Measurements from ENCODE around the gene CYSRT1.

Gene CYSRT1

DNA sequence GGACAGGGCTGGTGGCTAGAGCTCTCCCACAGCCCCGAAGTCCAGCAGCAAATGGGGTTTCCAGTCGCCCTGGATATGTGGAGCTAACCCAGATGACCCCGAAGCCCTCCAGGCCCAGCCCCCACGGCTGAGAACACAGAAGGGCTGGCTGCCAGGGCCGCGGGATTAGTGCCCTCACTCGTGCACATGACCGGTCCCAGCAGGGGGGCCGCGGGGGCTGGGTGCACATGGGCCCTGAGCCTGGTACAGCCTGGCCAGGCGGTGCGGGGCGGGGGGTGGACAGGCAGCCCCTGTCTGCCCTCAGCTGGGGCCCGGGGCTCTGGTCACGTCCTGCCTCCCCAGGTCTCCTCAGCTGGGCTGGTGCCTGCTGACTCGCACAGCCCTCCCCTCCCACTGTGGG lies 30.6 kb upstream of the CYSRT1 start:
- H2AFZ ChIP-seq (ENCODE audit: low read depth, low read length): no peak overlapping the region
- peaks cover 15% of the 10 kb centered on the region for H3K36me3 ChIP-seq (ENCODE audit: insufficient read depth, low read length)
- no peaks in the 10 kb centered on the region for H3K27me3 ChIP-seq (ENCODE audit: insufficient read depth, low read length)
- H3K4me3 ChIP-seq (ENCODE audit: low read length): no peak overlapping the region
- H3K9me3 ChIP-seq (ENCODE audit: low read length): no peaks in the 10 kb centered on the region
- peaks cover 29% of the 10 kb centered on the region for H3K4me1 ChIP-seq (ENCODE audit: insufficient read depth, low read length)

DNA sequence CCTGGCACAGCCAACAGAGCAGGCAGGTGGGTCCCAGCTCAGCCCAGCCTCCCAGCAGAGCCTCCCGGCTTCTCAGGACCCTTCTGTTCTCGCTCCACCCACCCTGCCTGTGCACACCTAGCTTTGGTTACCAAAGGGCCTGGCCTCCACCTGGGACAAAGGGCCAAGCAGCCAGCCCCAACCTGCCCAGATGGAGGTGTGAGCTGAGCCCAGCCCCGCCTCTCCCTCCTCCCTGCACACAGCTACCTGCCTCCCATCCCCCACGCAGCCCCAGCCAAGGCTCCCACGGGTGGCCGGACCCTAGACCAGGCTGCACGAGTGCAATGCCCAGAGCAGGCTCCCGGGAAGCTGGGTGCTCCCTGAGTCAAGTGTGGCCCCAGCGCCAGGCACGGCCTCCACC lies 30.1 kb upstream of the CYSRT1 start:
- no peaks in the 10 kb centered on the region for H3K27me3 ChIP-seq (ENCODE audit: insufficient read depth, low read length)
- H3K36me3 ChIP-seq (ENCODE audit: insufficient read depth, low read length): peaks cover 15% of the 10 kb centered on the region
- no peak overlapping the region for H2AFZ ChIP-seq (ENCODE audit: low read depth, low read length)
- no peaks in the 10 kb centered on the region for H3K9me3 ChIP-seq (ENCODE audit: low read length)
- peaks cover 27% of the 10 kb centered on the region for H3K4me1 ChIP-seq (ENCODE audit: insufficient read depth, low read length)
- H3K4me3 ChIP-seq (ENCODE audit: low read length): no peak overlapping the region

GRCh38 chr9:137195525-137196220 lies 29.3 kb upstream of the CYSRT1 start:
- H3K4me1 ChIP-seq (ENCODE audit: insufficient read depth, low read length): peaks cover 24% of the 10 kb centered on the region

GRCh38 chr9:137198051-137198901 lies 26.7 kb upstream of the CYSRT1 start:
- Histone ChIP-seq H3K4me3 (ENCODE audit: low read length) (no peak overlapping the region), H3K9me3 (ENCODE audit: low read length) (no peaks in the 10 kb centered on the region), H3K4me1 (ENCODE audit: insufficient read depth, low read length) (peaks cover 40% of the 10 kb centered on the region), H3K27me3 (ENCODE audit: insufficient read depth, low read length) (no peaks in the 10 kb centered on the region), H3K36me3 (ENCODE audit: insufficient read depth, low read length) (no peaks in the 10 kb centered on the region), H2AFZ (ENCODE audit: low read depth, low read length) (no peak overlapping the region)

More at GRCh38 chr9:137195525-137196220, 29.3 kb upstream of the CYSRT1 start:
- no peaks in the 10 kb centered on the region for H3K27me3 ChIP-seq (ENCODE audit: insufficient read depth, low read length)
- H2AFZ ChIP-seq (ENCODE audit: low read depth, low read length): no peak overlapping the region
- H3K9me3 ChIP-seq (ENCODE audit: low read length): no peaks in the 10 kb centered on the region
- H3K4me3 ChIP-seq (ENCODE audit: low read length): no peak overlapping the region
- H3K36me3 ChIP-seq (ENCODE audit: insufficient read depth, low read length): peaks cover 15% of the 10 kb centered on the region

- peaks cover 41% of the 10 kb centered on the region for H3K4me1 ChIP-seq (ENCODE audit: insufficient read depth, low read length)
- no peaks in the 10 kb centered on the region for H3K27me3 ChIP-seq (ENCODE audit: insufficient read depth, low read length)
- H3K4me3 ChIP-seq (ENCODE audit: low read length): no peak overlapping the region
- no peaks in the 10 kb centered on the region for H3K9me3 ChIP-seq (ENCODE audit: low read length)
- H2AFZ ChIP-seq (ENCODE audit: low read depth, low read length): no peak overlapping the region
- H3K36me3 ChIP-seq (ENCODE audit: insufficient read depth, low read length): no peaks in the 10 kb centered on the region
Measured at GRCh38 chr9:137198902-137199283, 26.1 kb upstream of the CYSRT1 start.

DNA sequence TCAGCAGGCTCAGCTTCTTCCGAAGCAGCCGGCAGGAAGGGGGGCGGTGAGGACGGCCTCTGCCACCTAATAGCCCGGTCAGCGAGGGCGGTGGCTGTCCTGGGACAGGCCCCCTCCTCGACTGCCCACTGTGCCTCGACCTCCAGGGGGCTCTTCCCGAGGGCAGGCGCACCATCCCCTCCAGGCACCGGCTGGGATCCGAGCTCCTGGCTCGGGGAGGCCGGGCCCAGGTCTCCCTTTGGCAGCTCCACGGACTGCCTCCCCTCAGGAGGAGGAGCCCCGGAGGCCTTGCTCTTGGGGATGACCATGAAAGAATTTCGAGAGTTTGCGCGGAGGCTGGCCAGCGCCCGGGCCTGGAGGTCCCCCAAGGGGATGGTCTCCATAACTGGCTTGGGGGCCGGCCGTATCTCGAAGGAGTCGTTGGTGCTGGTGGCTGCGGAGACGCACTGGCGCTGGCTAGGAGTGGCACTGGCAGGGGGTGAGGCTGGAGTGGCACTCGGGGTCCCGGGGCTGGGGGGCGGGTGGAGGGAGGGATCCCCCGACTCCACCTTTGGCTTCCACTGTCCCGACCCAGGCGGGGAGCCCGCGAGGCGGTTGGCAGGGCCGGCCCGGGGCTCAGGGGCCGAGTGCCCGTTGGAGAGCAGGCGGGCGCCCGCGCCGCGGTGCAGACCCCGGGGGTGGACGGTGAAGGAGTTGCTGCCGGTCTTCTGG lies 25.4 kb upstream of the CYSRT1 start:
- Histone ChIP-seq H3K4me3 (ENCODE audit: low read length) (peak overlapping the region; percentile 39), H3K36me3 (ENCODE audit: insufficient read depth, low read length) (no peaks in the 10 kb centered on the region), H2AFZ (ENCODE audit: low read depth, low read length) (no peak overlapping the region), H3K9me3 (ENCODE audit: low read length) (no peaks in the 10 kb centered on the region), H3K27me3 (ENCODE audit: insufficient read depth, low read length) (no peaks in the 10 kb centered on the region), H3K4me1 (ENCODE audit: insufficient read depth, low read length) (peaks cover 42% of the 10 kb centered on the region)

DNA sequence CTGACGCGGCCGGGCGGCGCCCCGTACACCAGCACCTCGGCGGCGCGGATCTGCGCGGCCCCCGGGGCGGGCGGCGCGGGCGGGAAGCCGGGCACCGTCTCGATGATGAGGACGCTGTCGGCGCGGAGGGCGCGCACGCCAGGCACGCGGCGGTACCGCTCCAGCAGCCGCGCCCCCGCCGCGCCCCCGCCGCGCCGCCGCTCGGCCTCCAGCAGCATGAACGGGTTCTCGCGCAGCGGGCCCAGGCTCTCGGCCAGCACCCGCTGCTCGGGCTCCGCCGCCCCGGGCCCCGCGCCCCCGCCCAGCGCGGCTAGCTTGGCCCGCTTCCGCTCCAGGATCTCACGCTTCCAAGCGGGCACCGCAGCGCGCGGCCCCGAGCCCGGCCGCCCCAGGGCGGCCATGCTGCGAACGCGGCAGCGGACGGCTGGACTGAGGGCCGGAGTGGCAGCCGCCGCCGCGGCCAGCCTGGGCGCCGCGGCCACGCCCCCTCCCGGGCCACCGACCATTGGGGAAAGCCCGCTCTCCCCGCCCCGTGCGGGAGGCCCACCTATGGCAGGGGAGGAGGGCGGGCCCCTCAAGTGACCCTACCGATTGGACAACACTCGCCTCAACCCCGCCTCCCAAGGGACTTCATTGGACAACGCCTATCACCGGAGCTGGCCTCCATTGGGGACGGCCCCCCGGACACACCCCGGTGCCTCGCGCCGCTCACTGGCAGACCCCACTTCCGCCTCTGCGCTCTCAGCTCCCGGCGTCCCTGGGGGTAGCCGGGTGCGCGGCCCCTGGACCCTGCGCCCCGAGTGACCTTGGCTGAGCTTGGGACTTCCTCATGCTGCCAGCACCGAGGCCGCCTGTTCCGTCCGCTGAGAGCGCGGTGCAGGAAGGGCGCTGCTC lies 24.4 kb upstream of the CYSRT1 start, which contains the start of gene TPRN:
TPRN (minus strand) TSS at position 431 of the 894 bp plus-strand sequence; CDS start at position 401, 30 bp downstream.
- Histone ChIP-seq H3K4me1 (ENCODE audit: insufficient read depth, low read length) (peaks cover 41% of the 10 kb centered on the region), H3K27me3 (ENCODE audit: insufficient read depth, low read length) (no peaks in the 10 kb centered on the region), H2AFZ (ENCODE audit: low read depth, low read length) (no peak within 1 kb of the TSS), H3K36me3 (ENCODE audit: insufficient read depth, low read length) (no peaks in the 10 kb centered on the region), H3K9me3 (ENCODE audit: low read length) (no peaks in the 10 kb centered on the region), H3K4me3 (ENCODE audit: low read length) (peak within 1 kb of the TSS; percentile 84)

DNA sequence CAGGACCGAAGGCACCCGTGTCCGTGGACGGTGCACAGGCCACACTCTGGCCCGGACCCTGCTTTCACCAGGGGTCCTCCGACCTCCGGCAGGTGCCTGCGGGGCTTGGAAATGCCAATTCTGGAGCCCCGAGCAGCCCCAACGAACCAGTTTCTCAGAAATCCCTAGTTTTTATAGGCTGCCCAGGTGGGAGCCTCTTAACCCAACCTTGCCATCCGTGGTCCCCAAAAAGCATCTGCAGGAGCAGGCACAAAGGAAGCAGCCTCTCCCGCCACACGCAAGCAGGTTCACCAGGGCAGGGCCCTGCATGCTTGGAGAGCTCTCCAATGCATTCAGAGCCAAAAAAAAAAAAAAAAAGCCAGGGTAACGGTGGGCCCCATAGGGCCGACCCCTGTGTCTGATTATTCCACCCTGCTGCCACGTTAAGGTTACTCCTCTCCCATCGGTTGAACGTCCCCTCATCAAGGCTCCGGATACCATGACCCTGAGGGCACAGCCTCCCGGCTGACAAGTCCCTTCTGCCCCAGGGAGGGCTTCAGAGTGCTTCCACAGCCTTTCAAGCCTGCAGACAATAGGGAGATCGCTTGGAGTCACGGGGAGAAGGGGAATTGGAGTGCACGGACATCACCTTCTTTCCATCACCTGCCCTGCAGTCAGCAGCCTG lies 23.6 kb upstream of the CYSRT1 start:
- Histone ChIP-seq H3K4me3 (ENCODE audit: low read length) (peak overlapping the region; percentile 84), H3K27me3 (ENCODE audit: insufficient read depth, low read length) (no peaks in the 10 kb centered on the region), H3K4me1 (ENCODE audit: insufficient read depth, low read length) (peaks cover 47% of the 10 kb centered on the region), H2AFZ (ENCODE audit: low read depth, low read length) (no peak overlapping the region), H3K9me3 (ENCODE audit: low read length) (no peaks in the 10 kb centered on the region), H3K36me3 (ENCODE audit: insufficient read depth, low read length) (no peaks in the 10 kb centered on the region)

GRCh38 chr9:137202966-137203365 lies 22.0 kb upstream of the CYSRT1 start:
- no peaks in the 10 kb centered on the region for H3K9me3 ChIP-seq (ENCODE audit: low read length)
- H3K4me1 ChIP-seq (ENCODE audit: insufficient read depth, low read length): peaks cover 53% of the 10 kb centered on the region
- H3K4me3 ChIP-seq (ENCODE audit: low read length): no peak overlapping the region

DNA sequence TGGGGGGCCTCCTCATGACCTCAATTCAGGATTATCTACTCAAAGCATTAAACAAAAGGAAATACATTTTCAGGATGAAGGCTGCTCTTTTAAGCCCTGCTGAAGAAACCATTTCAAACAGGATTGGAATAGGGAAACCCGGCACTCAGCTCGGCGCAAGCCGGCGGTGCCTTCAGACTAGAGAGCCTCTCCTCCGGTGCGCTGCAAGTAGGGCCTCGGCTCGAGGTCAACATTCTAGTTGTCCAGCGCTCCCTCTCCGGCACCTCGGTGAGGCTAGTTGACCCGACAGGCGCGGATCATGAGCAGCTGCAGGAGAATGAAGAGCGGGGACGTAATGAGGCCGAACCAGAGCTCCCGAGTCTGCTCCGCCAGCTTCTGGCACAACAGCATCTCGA lies 20.2 kb upstream of the CYSRT1 start:
- Histone ChIP-seq H3K4me1 (ENCODE audit: insufficient read depth, low read length) (peaks cover 39% of the 10 kb centered on the region), H3K4me3 (ENCODE audit: low read length) (peak overlapping the region; percentile 76), H2AFZ (ENCODE audit: low read depth, low read length) (no peak overlapping the region), H3K27me3 (ENCODE audit: insufficient read depth, low read length) (no peaks in the 10 kb centered on the region), H3K9me3 (ENCODE audit: low read length) (no peaks in the 10 kb centered on the region), H3K36me3 (ENCODE audit: insufficient read depth, low read length) (peaks cover 7% of the 10 kb centered on the region)

More at GRCh38 chr9:137202966-137203365, 22.0 kb upstream of the CYSRT1 start:
- Histone ChIP-seq H3K27me3 (ENCODE audit: insufficient read depth, low read length) (no peaks in the 10 kb centered on the region), H3K36me3 (ENCODE audit: insufficient read depth, low read length) (no peaks in the 10 kb centered on the region), H2AFZ (ENCODE audit: low read depth, low read length) (no peak overlapping the region)

DNA sequence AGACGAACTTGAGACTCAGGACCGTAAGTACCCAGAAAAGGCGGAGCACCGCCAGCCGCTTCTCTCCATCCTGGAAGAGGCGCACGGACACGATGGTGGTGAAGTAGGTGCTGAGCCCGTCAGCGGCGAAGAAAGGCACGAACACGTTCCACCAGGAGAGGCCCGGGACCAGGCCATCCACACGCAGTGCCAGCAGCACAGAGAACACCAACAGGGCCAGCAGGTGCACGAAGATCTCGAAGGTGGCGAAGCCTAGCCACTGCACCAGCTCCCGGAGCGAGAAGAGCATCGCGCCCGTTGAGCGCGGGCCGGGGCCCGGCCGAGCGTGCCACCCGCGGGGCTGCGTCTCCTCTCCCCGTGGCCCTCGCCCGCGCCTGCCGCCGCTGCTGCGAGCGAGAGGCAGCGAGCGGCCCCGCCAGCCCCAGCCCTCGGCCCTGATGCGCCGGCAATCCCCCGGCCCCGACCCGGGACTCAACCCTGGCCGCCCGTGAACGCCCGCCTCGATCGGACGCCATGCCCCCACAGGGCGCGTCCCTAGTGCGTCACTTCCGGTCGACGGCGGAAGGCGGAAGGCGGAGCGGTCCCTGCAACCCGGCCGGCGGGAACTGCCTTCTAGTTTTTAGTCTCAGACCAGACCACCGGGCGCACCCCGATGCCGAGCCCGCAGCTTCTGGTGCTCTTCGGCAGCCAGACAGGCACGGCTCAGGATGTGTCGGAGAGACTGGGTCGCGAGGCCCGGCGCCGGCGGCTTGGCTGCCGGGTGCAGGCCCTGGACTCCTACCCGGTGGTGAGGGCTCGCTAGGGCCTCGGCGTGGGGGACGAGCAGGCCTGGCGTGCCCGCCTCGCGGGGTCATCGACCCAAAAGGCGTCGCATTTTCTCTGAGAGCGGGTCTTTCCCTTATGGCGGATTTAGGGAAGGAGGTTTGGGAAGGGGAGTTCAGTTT lies 19.6 kb upstream of the CYSRT1 start, which contains the start of the genes NDOR1 and TMEM203:
NDOR1 (plus strand) TSS at position 575 of the 944 bp plus-strand sequence; CDS start at position 653, 78 bp downstream.
TMEM203 (minus strand) TSS at position 523 of the 944 bp plus-strand sequence; CDS start at position 289, 234 bp downstream.
- Histone ChIP-seq H3K4me1 (ENCODE audit: insufficient read depth, low read length) (peaks cover 39% of the 10 kb centered on the region), H3K36me3 (ENCODE audit: insufficient read depth, low read length) (peaks cover 12% of the 10 kb centered on the region), H3K4me3 (ENCODE audit: low read length) (peak within 1 kb of the TSS; percentile 76), H3K27me3 (ENCODE audit: insufficient read depth, low read length) (no peaks in the 10 kb centered on the region), H2AFZ (ENCODE audit: low read depth, low read length) (peak within 1 kb of the TSS; percentile 49), H3K9me3 (ENCODE audit: low read length) (no peaks in the 10 kb centered on the region)
